K562 (cell line): ENCODE data around the gene VTCN1. TPM values are rescaled to one million over a fixed set of nuclear protein-coding genes. Genes with fewer than 3 reads are reported as not detected.

ENCODE experiments used
- ATAC-seq: fragments of 200-7000 bp; cut with Tn5 transposase; 3 replicates; pipeline ENCODE4 v1.9.1; 2020; ENCODE audit warnings: moderate library complexity
- BruUV-seq: library from RNA; stranded (reverse); fragments of 400-500 nt; replicated peaks from 2 replicates; lab custom pipeline; 2021; lab: Mats Ljungman, UMichigan
- CTCF ChIA-PET: fragments of 300-600 bp; formaldehyde crosslinking; extraction: SDS; loops from one replicate; lab custom pipeline; 2021; ENCODE audit warnings: low intra/inter-chr PET ratio; lab: Yijun Ruan, JAX
- POLR2A ChIA-PET: fragments of 300-600, 350-650 bp; sonication (Branson Sonifier 250); formaldehyde crosslinking; extraction: SDS; loops from one replicate; lab custom pipeline; 2021; ENCODE audit warnings: antibody characterized with exemption, inconsistent platforms; lab: Yijun Ruan, JAX
- DNase-seq, 4 experiments: peaks; one replicate each; pipeline versions ENCODE4 v3.0.0 to v3.0.0-alpha.2; 2011 to 2018; ENCODE audit warnings: low spot score in 3 of 4, mixed read lengths in 3 of 4; ENCODE audit errors: extremely low read depth in 1 of 4
- FAIRE-seq: peaks from 2 replicates; lab custom pipeline; 2011; peaks lifted over from hg19 to GRCh38; lab: Jason Lieb, UNC
- H2AFZ ChIP-seq: 2 replicates; pipeline ENCODE4 v1.6.0; 2011; ENCODE audit warnings: low read depth, low read length, control low read depth, inconsistent platforms
- H3K27ac ChIP-seq: fragments of 200-600 bp; 3 replicates; pipeline ENCODE4 v1.8.0; 2011; ENCODE audit warnings: low read depth, mild to moderate bottlenecking, control low read depth, inconsistent platforms, low read length, moderate library complexity, mixed read lengths; ENCODE audit errors: extremely low read depth
- H3K27me3 ChIP-seq, 2 experiments: fragments of 300-600 bp in 1 of 2; 2 replicates in 1 of 2; 3 replicates in 1 of 2; pipeline versions ENCODE4 v1.6.0 to v1.8.0; 2011; ENCODE audit warnings: inconsistent platforms in 2 of 2, low read length in 2 of 2, mild to moderate bottlenecking in 1 of 2, mixed read lengths in 1 of 2, moderate library complexity in 1 of 2; ENCODE audit not compliant: control insufficient read depth in 2 of 2, insufficient read depth in 2 of 2
- H3K36me3 ChIP-seq: fragments of 300-600 bp; 3 replicates; pipeline ENCODE4 v1.8.0; 2011; ENCODE audit warnings: mild to moderate bottlenecking, low read length, inconsistent platforms; ENCODE audit not compliant: control insufficient read depth, insufficient read depth
- H3K4me1 ChIP-seq, 2 experiments: fragments of 200-600 bp in 1 of 2; replicated peaks in 1 of 2; 2 replicates in 1 of 2; 3 replicates in 1 of 2; pipeline versions ENCODE4 v1.5.1 to v1.8.0; 2011; ENCODE audit warnings: inconsistent platforms in 2 of 2, low read length in 2 of 2, mild to moderate bottlenecking in 1 of 2, mixed read lengths in 1 of 2, moderate library complexity in 1 of 2; ENCODE audit not compliant: control insufficient read depth in 2 of 2, insufficient read depth in 2 of 2
- H3K4me2 ChIP-seq: 2 replicates; pipeline ENCODE4 v1.6.1; 2011; ENCODE audit warnings: low read length, control low read depth, inconsistent platforms, mixed read lengths; ENCODE audit not compliant: insufficient read depth
- H3K4me3 ChIP-seq: fragments of 200-600 bp; sonication (generic), shearing (Covaris generic); 2 replicates; pipeline ENCODE4 v1.5.1; 2016; ENCODE audit warnings: control low read depth, inconsistent platforms
- H3K79me2 ChIP-seq: fragments of 200-600 bp; 3 replicates; pipeline ENCODE4 v1.8.0; 2011; ENCODE audit warnings: low read length, inconsistent platforms; ENCODE audit not compliant: control insufficient read depth, insufficient read depth
- H3K9ac ChIP-seq, 2 experiments: 2 replicates each; pipeline versions ENCODE4 v1.6.0 to v1.6.1; 2011; ENCODE audit warnings: low read depth in 2 of 2, low read length in 2 of 2, control low read depth in 1 of 2, inconsistent platforms in 1 of 2, mild to moderate bottlenecking in 1 of 2, mixed read lengths in 1 of 2; ENCODE audit not compliant: insufficient read depth in 1 of 2
- H3K9me1 ChIP-seq: one replicate; pipeline ENCODE4 v1.6.0; 2011; ENCODE audit warnings: inconsistent platforms, mild to moderate bottlenecking, low read length, moderate library complexity; ENCODE audit not compliant: control insufficient read depth, insufficient read depth
- H3K9me3 ChIP-seq: replicated peaks from 2 replicates; pipeline ENCODE4 v1.5.1; 2011; ENCODE audit warnings: low read depth, low read length, inconsistent platforms; ENCODE audit not compliant: control insufficient read depth, insufficient read depth
- H4K20me1 ChIP-seq: replicated peaks from 2 replicates; pipeline ENCODE4 v1.6.1; 2011; ENCODE audit warnings: low read length, inconsistent platforms, mixed read lengths; ENCODE audit not compliant: control insufficient read depth, insufficient read depth
- CREM ChIP-seq: IDR thresholded peaks from 2 replicates; pipeline ENCODE4 v1.6.1; 2014; ENCODE audit warnings: antibody characterized with exemption, low read depth
- ESRRB ChIP-seq: fragments of 250-450 bp; sonication (Bioruptor Pico); IDR thresholded peaks from 2 replicates; pipeline ENCODE4 v1.5.0; 2020; ENCODE audit warnings: mild to moderate bottlenecking, moderate library complexity, borderline replicate concordance
- HCFC1 ChIP-seq: IDR thresholded peaks from 2 replicates; pipeline ENCODE4 v1.6.1; 2012; ENCODE audit warnings: low read depth, low read length, improper control_type of control experiment
- HNRNPUL1 ChIP-seq: fragments of 200-400 bp; formaldehyde crosslinking; IDR thresholded peaks from 2 replicates; pipeline ENCODE4 v1.6.1; 2017; ENCODE audit warnings: low read length
- IFI16 ChIP-seq: fragments of 250-450 bp; sonication (Bioruptor Pico); IDR thresholded peaks from 2 replicates; pipeline ENCODE4 v2.1.2; 2022; ENCODE audit warnings: mild to moderate bottlenecking, inconsistent platforms
- KAT2B ChIP-seq: IDR thresholded peaks from one replicate; pipeline ENCODE4 v1.6.1; 2012; ENCODE audit warnings: low read depth, mild to moderate bottlenecking, control low read depth, inconsistent platforms, low read length, moderate library complexity
- RFX1 ChIP-seq: fragments of 450-650 bp; IDR thresholded peaks from 2 replicates; pipeline ENCODE4 v1.6.1; 2016; ENCODE audit warnings: mild to moderate bottlenecking, moderate library complexity
- WGBS: fragments of 100-300 bp; shearing (Covaris generic); methylation state at CpG from one replicate; pipeline ENCODE4 v1.1.6; 2016; ENCODE audit warnings: low coverage, mixed read lengths; ENCODE audit not compliant: insufficient coverage; ENCODE audit errors: missing lambda C conversion rate; 5-methylcytosine and 5-hydroxymethylcytosine counted together
- in situ Hi-C: fragments of 300-500 bp; cut with MboI; formaldehyde crosslinking; loops from 4 replicates; pipeline ENCODE4 v1.15.0; 2018; ENCODE audit warnings: inconsistent platforms, mixed read lengths
- intact Hi-C: fragments of 100-400 bp; cut with micrococcal nuclease; formaldehyde crosslinking; loops from 2 replicates; pipeline ENCODE4 v1.14.2; 2022
- polyA plus RNA-seq, 8 experiments: library from polyadenylated mRNA; depleted of rRNA in 4 of 8; stranded (reverse) in 5 of 8; unstranded in 3 of 8; fragments of >200 nt; fragmentation: Nextera tagmentation in 2 of 8; fragmentation: Illumina TruSeq in 1 of 8; extraction: Ambion mirVana in 2 of 8; extraction: Trizol in 1 of 8; gene quantifications; 2 replicates each; pipeline versions ENCODE4 v1.2.1 to v1.2.3, GENCODE V29; 2011 to 2014; ENCODE audit warnings: inconsistent platforms in 1 of 8, missing spikeins in 1 of 8
- total RNA-seq, 7 experiments: library from RNA; depleted of rRNA in 6 of 7; stranded (reverse); fragments of >200 nt in 6 of 7; fragmentation: Illumina TruSeq in 2 of 7; extraction: Trizol in 2 of 7; gene quantifications; 2 replicates each; pipeline versions ENCODE4 v1.2.1 to v1.2.3, GENCODE V29; 2011 to 2021; ENCODE audit warnings: low replicate concordance in 1 of 7

Gene VTCN1
- total and polyA plus RNA-seq, 9 of the 15 experiments (the other 6 are each of a cell fraction or from before 2014, with no cell fraction given): not detected

- Histone ChIP-seq H3K36me3 (peaks cover 95% of the 10 kb centered on the region), H3K9me3 (no peaks in the 10 kb centered on the region), H2AFZ (no peak overlapping the region), H3K4me3 (no peak overlapping the region), H3K27ac (no peak overlapping the region), H3K9me1 (no peaks in the 10 kb centered on the region), H4K20me1 (no peaks in the 10 kb centered on the region), H3K27me3 (no peaks in the 10 kb centered on the region), H3K4me1 (peaks cover 4 to 8% of the 10 kb centered on the region in 2 experiments; a peak in 3 of 5 replicates), H3K79me2 (no peaks in the 10 kb centered on the region), H3K9ac (no peak overlapping the region), H3K4me2 (no peak overlapping the region)
- FAIRE-seq: no peak
- ATAC-seq: no peak
- WGBS: 93% methylated on average over 4 of the region's 4 CpGs
- no peak for DNase-seq
- no peak for TF ChIP-seq CREM
- no peak for TF ChIP-seq HNRNPUL1
- no peak for TF ChIP-seq ESRRB (CRISPR knock-in tag)
- no TSS peak for BruUV-seq
- CTCF ChIA-PET: no interaction called here
- in situ Hi-C loops (no loop called here), intact Hi-C loops (no loop called here)
- POLR2A ChIA-PET: interaction anchor here (0.6 to 2.2 kb wide), 7 partner anchors 12 to 365 kb away, joined by 3 to 12 read pairs (median 3); no protein-coding TSS in a partner anchor
Observed at GRCh38 chr1:117098287-117098890, 112.3 kb downstream of the VTCN1 start.

- H3K9ac ChIP-seq: no peak overlapping the region
- no peak for DNase-seq
- H4K20me1 ChIP-seq: no peaks in the 10 kb centered on the region
- no peak for TF ChIP-seq KAT2B
- TF ChIP-seq HCFC1: no peak
- TF ChIP-seq IFI16 (CRISPR knock-in tag): no peak
- peak; percentile 82 for TF ChIP-seq RFX1
- peaks cover 95% of the 10 kb centered on the region for H3K36me3 ChIP-seq
- no peaks in the 10 kb centered on the region for H3K9me3 ChIP-seq
- H3K4me1 ChIP-seq: peaks cover 4 to 17% of the 10 kb centered on the region in 2 experiments; a peak in 4 of 5 replicates
- ChIA-PET CTCF (no interaction called here), POLR2A (interaction anchor here (1.2 to 2.2 kb wide), 2 partner anchors 13 to 16 kb away, joined by 3 to 12 read pairs; no protein-coding TSS in a partner anchor)
- H2AFZ ChIP-seq: no peak overlapping the region
- H3K9me1 ChIP-seq: no peaks in the 10 kb centered on the region
- no TSS peak for BruUV-seq
- FAIRE-seq: no peak
- no peak overlapping the region for H3K4me2 ChIP-seq
- 72% methylated on average over 4 of the region's 4 CpGs for WGBS
- no peaks in the 10 kb centered on the region for H3K27me3 ChIP-seq
- H3K79me2 ChIP-seq: no peaks in the 10 kb centered on the region
- ATAC-seq: no peak
- intact Hi-C loops (no loop called here), in situ Hi-C loops (no loop called here)
- H3K27ac ChIP-seq: no peak overlapping the region
- no peak overlapping the region for H3K4me3 ChIP-seq
Observed at GRCh38 chr1:117097443-117097842, 113.3 kb downstream of the VTCN1 start.
